Stimulated activated memory B cell treated with anti-CD40 and anti-IgM and Interleukin-4, amounts not matched to agents 10 μg/mL and 1 μg/mL and 100 μg/mL, for 72 hours (primary cell): ENCODE data around the gene CCDC12.

Source experiments
- ATAC-seq: fragments of 150-1000 bp; cut with Tn5 transposase; 2 replicates; pipeline ENCODE4 v1.10.0; 2021
- H3K27ac Mint-ChIP-seq: one replicate; pipeline ENCODE4 v1.8.0; 2022; ENCODE audit warnings: mild to moderate bottlenecking, mixed read lengths
- H3K27me3 Mint-ChIP-seq: one replicate; pipeline ENCODE4 v1.8.0; 2022; ENCODE audit warnings: mixed read lengths
- H3K36me3 Mint-ChIP-seq: one replicate; pipeline ENCODE4 v1.8.0; 2022; ENCODE audit warnings: mixed read lengths
- H3K4me1 Mint-ChIP-seq: one replicate; pipeline ENCODE4 v1.8.0; 2022; ENCODE audit warnings: mixed read lengths
- H3K4me3 Mint-ChIP-seq: one replicate; pipeline ENCODE4 v1.8.0; 2022; ENCODE audit warnings: mild to moderate bottlenecking, moderate library complexity, mixed read lengths
- H3K9me3 Mint-ChIP-seq: one replicate; pipeline ENCODE4 v1.8.0; 2022; ENCODE audit warnings: mixed read lengths

CCDC12 gene

GRCh38 chr3:46880884-46881595 lies 95.5 kb downstream of the CCDC12 start:
- Mint-ChIP-seq H3K4me1 (peaks cover 22% of the 10 kb centered on the region), H3K36me3 (no peaks in the 10 kb centered on the region), H3K4me3 (peak overlapping the region; percentile 18), H3K9me3 (no peaks in the 10 kb centered on the region), H3K27ac (no peak overlapping the region), H3K27me3 (peaks cover 71% of the 10 kb centered on the region)
- no peak for ATAC-seq

- Mint-ChIP-seq H3K4me3 (no peak overlapping the region), H3K4me1 (peaks cover 28% of the 10 kb centered on the region), H3K27ac (no peak overlapping the region), H3K27me3 (peaks cover 50% of the 10 kb centered on the region), H3K36me3 (no peaks in the 10 kb centered on the region), H3K9me3 (no peaks in the 10 kb centered on the region)
- no peak for ATAC-seq
These were observed 97.6 kb downstream of the CCDC12 start for GRCh38 chr3:46878781-46879436.

- Mint-ChIP-seq H3K4me1 (peaks cover 31% of the 10 kb centered on the region), H3K27me3 (peaks cover 38% of the 10 kb centered on the region), H3K4me3 (no peak within 1 kb of the TSS), H3K36me3 (no peaks in the 10 kb centered on the region), H3K9me3 (no peaks in the 10 kb centered on the region), H3K27ac (no peak within 1 kb of the TSS)
- no peak for ATAC-seq
These were observed 99.0 kb downstream of the CCDC12 start, which contains the start of gene PTH1R for GRCh38 chr3:46877406-46878125. Gene PTH1R, plus strand, starts transcription at chr3:46877721. Its CDS starts 5,839 bp downstream, at chr3:46883560.

GRCh38 chr3:46876313-46877300 lies 99.9 kb downstream of the CCDC12 start:
- H3K4me1 Mint-ChIP-seq: peaks cover 21% of the 10 kb centered on the region
- no peaks in the 10 kb centered on the region for H3K36me3 Mint-ChIP-seq
- H3K9me3 Mint-ChIP-seq: no peaks in the 10 kb centered on the region
- peaks cover 29% of the 10 kb centered on the region for H3K27me3 Mint-ChIP-seq
- ATAC-seq: no peak
- no peak overlapping the region for H3K27ac Mint-ChIP-seq
- H3K4me3 Mint-ChIP-seq: no peak overlapping the region

- H3K27me3 Mint-ChIP-seq: peaks cover 18% of the 10 kb centered on the region
- no peak overlapping the region for H3K4me3 Mint-ChIP-seq
- H3K36me3 Mint-ChIP-seq: no peaks in the 10 kb centered on the region
- H3K27ac Mint-ChIP-seq: no peak overlapping the region
- H3K9me3 Mint-ChIP-seq: no peaks in the 10 kb centered on the region
- ATAC-seq: no peak
- peaks cover 21% of the 10 kb centered on the region for H3K4me1 Mint-ChIP-seq
These were observed 101.0 kb downstream of the CCDC12 start for GRCh38 chr3:46875560-46875959.

GRCh38 chr3:46874430-46874829 lies 102.1 kb downstream of the CCDC12 start:
- no peak for ATAC-seq
- H3K27me3 Mint-ChIP-seq: peaks cover 15% of the 10 kb centered on the region
- peaks cover 17% of the 10 kb centered on the region for H3K4me1 Mint-ChIP-seq
- no peak overlapping the region for H3K27ac Mint-ChIP-seq
- no peaks in the 10 kb centered on the region for H3K36me3 Mint-ChIP-seq
- no peak overlapping the region for H3K4me3 Mint-ChIP-seq
- no peaks in the 10 kb centered on the region for H3K9me3 Mint-ChIP-seq

GRCh38 chr3:46873521-46873920 lies 103.0 kb downstream of the CCDC12 start:
- no peaks in the 10 kb centered on the region for H3K36me3 Mint-ChIP-seq
- no peak overlapping the region for H3K27ac Mint-ChIP-seq
- ATAC-seq: no peak
- no peak overlapping the region for H3K4me3 Mint-ChIP-seq
- H3K27me3 Mint-ChIP-seq: peaks cover 17% of the 10 kb centered on the region
- no peaks in the 10 kb centered on the region for H3K9me3 Mint-ChIP-seq
- H3K4me1 Mint-ChIP-seq: peaks cover 17% of the 10 kb centered on the region
